ENCODE data around the gene TCF4.

The TCF4 gene

DNA sequence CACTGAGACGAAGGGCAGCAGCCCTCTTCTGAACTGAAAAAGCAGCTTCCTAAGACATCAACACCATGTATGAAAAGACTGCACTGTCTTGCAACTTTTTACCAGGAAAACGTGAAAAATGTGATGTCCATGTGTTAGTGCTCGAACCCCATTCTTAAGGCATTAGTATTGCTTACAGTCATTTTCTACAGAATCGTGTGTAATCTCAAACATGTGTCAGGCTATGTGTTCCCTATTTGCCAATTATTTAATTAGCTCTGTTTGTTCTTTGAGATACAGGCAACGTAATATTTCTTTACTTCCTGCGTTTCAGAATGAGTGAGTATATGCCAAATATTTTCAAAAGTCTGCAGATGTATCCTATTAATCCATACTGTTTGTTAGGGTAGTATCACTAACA is 321.0 kb downstream of the TCF4 start:
- Histone ChIP-seq H3K27ac (ENCODE audit: insufficient read depth, low read length, poor library complexity, severe bottlenecking) (no peak overlapping the region), H3K36me3 (ENCODE audit: control insufficient read depth, insufficient read depth, low read length) (no peaks in the 10 kb centered on the region), H3K4me1 (ENCODE audit: control insufficient read depth, insufficient read depth, low read length, poor library complexity, severe bottlenecking) (no peaks in the 10 kb centered on the region), H3K9me3 (ENCODE audit: control insufficient read depth, low read length) (no peaks in the 10 kb centered on the region), H3K4me3 (ENCODE audit: insufficient read depth, low read depth, low read length, poor library complexity, severe bottlenecking) (no peak overlapping the region), H3K27me3 (replicated peaks; ENCODE audit: control insufficient read depth, insufficient read depth, low read length, poor library complexity, severe bottlenecking) (no peaks in the 10 kb centered on the region)
- DNase-seq = no peak

DNA sequence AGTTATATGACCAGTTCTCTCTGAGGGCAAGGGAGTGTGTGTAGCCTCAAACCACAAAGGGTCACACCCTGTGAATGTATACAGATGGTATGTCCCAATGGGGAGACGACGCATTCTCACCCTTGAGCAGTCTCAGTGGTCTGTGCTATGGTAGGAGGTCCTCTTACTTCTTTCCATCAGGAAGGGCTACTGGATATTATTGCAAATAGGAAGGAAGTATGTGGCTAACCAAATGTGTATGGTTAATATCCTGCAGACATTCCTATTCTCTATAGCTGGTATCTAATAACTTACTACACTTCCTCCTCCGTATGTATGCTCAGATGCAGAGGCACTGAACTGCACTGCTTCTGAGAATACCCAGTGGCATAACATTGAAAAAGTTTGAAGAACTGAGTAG is 322.0 kb downstream of the TCF4 start:
- Histone ChIP-seq H3K9me3 (ENCODE audit: control insufficient read depth, low read length) (no peaks in the 10 kb centered on the region), H3K27me3 (replicated peaks; ENCODE audit: control insufficient read depth, insufficient read depth, low read length, poor library complexity, severe bottlenecking) (no peaks in the 10 kb centered on the region), H3K27ac (ENCODE audit: insufficient read depth, low read length, poor library complexity, severe bottlenecking) (no peak overlapping the region), H3K4me3 (ENCODE audit: insufficient read depth, low read depth, low read length, poor library complexity, severe bottlenecking) (no peak overlapping the region), H3K36me3 (ENCODE audit: control insufficient read depth, insufficient read depth, low read length) (no peaks in the 10 kb centered on the region), H3K4me1 (ENCODE audit: control insufficient read depth, insufficient read depth, low read length, poor library complexity, severe bottlenecking) (no peaks in the 10 kb centered on the region)
- no peak for DNase-seq

DNA sequence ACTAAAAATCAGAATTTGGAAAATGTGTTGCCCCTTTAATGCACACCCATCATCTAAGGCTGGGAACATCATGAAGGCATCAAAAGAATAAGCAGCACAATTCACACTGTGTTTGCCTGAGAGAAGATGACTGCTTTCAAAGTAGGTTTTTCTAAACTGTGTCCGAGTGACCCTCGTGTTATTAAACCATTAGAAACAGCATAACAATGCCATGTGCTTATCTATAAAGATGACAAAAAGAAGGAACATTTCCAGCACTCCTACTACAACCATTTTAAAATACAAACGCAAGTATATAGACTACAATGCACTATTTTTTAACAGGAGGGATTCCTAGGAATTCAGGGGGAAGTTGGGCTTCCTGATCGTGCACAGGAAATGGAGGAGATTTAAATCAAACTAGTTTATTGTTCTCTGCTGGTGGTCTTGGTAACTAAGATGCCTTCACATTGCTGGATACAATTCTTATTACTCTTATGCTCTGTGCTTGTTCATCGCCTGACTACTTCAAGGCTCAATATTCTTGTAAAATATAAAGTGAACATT is 322.8 kb downstream of the TCF4 start:
- no peak overlapping the region for H3K27ac ChIP-seq (ENCODE audit: insufficient read depth, low read length, poor library complexity, severe bottlenecking)
- H3K27me3 ChIP-seq (replicated peaks; ENCODE audit: control insufficient read depth, insufficient read depth, low read length, poor library complexity, severe bottlenecking) = no peaks in the 10 kb centered on the region
- no peaks in the 10 kb centered on the region for H3K4me1 ChIP-seq (ENCODE audit: control insufficient read depth, insufficient read depth, low read length, poor library complexity, severe bottlenecking)
- DNase-seq = no peak
- no peaks in the 10 kb centered on the region for H3K36me3 ChIP-seq (ENCODE audit: control insufficient read depth, insufficient read depth, low read length)
- no peak overlapping the region for H3K4me3 ChIP-seq (ENCODE audit: insufficient read depth, low read depth, low read length, poor library complexity, severe bottlenecking)
- no peaks in the 10 kb centered on the region for H3K9me3 ChIP-seq (ENCODE audit: control insufficient read depth, low read length)

DNA sequence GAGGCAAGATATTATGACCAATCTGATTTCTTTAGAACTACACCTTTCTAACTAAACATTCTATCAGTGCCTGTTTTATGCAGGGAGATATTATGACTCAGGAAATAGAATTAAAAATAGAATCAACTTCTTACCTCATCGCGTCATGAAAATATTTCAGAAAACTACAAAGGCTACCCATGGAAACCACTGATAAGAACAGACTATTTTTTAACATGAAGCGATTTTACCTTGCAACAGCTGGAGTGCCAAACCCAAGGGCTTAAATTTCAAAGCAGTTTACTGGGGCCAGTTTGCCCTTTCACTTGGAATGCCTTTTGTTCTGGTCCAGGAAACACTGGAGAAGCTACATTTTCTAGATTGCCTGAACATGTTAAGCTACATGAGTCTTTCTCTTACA is 323.9 kb downstream of the TCF4 start:
- Histone ChIP-seq H3K27me3 (replicated peaks; ENCODE audit: control insufficient read depth, insufficient read depth, low read length, poor library complexity, severe bottlenecking) (no peaks in the 10 kb centered on the region), H3K9me3 (ENCODE audit: control insufficient read depth, low read length) (no peaks in the 10 kb centered on the region), H3K4me1 (ENCODE audit: control insufficient read depth, insufficient read depth, low read length, poor library complexity, severe bottlenecking) (no peaks in the 10 kb centered on the region), H3K27ac (ENCODE audit: insufficient read depth, low read length, poor library complexity, severe bottlenecking) (no peak overlapping the region), H3K36me3 (ENCODE audit: control insufficient read depth, insufficient read depth, low read length) (no peaks in the 10 kb centered on the region), H3K4me3 (ENCODE audit: insufficient read depth, low read depth, low read length, poor library complexity, severe bottlenecking) (no peak overlapping the region)
- no peak for DNase-seq

DNA sequence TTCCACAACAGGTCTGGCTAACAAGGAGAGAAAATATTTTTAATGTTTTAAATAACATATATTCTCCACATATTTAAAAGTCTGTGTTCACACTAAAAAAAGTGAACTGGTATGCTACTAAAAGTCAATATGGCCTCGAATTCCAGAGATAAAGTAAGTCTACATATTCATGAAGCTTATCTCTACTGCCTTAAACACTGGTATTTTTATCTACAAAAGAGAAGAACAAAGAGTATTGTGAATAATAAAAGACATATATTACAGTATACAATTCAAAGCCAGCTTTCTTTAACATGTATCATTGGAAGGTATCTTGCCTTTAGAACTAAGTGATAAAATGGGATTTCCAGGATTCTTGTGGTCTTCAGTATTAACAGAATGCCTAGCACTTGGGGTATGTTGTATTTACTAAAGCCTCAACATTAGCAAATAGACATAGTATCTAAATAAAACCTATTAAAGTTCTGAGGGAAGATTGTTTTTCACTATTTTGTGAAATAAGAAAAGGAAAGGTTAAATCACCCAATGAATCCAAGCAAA is 325.9 kb downstream of the TCF4 start:
- no peaks in the 10 kb centered on the region for H3K36me3 ChIP-seq (ENCODE audit: control insufficient read depth, insufficient read depth, low read length)
- no peak overlapping the region for H3K4me3 ChIP-seq (ENCODE audit: insufficient read depth, low read depth, low read length, poor library complexity, severe bottlenecking)
- H3K9me3 ChIP-seq (ENCODE audit: control insufficient read depth, low read length) = no peaks in the 10 kb centered on the region
- no peak overlapping the region for H3K27ac ChIP-seq (ENCODE audit: insufficient read depth, low read length, poor library complexity, severe bottlenecking)
- DNase-seq = no peak
- H3K27me3 ChIP-seq (replicated peaks; ENCODE audit: control insufficient read depth, insufficient read depth, low read length, poor library complexity, severe bottlenecking) = no peaks in the 10 kb centered on the region
- H3K4me1 ChIP-seq (ENCODE audit: control insufficient read depth, insufficient read depth, low read length, poor library complexity, severe bottlenecking) = no peaks in the 10 kb centered on the region

DNA sequence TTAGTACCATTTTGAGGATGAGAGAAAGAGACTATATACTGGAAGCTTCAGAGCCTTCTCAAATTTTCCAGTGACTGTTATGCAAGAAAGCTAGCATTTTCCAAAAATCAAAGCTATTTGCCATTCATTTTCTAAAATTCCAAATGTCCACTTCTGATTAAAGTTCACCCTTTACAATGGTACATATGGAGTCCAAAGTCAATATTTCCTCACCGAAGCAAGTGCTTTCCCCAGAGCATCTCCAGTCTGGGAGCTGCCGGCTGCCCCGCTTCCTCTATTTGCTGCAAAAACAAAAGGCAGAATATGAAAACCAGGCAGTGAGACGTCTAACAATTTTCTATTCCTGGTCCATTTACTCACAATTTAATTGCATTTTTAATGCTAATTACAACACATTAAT is 326.7 kb downstream of the TCF4 start:
- H3K36me3 ChIP-seq (ENCODE audit: control insufficient read depth, insufficient read depth, low read length) = no peaks in the 10 kb centered on the region
- H3K4me1 ChIP-seq (ENCODE audit: control insufficient read depth, insufficient read depth, low read length, poor library complexity, severe bottlenecking) = no peaks in the 10 kb centered on the region

DNA sequence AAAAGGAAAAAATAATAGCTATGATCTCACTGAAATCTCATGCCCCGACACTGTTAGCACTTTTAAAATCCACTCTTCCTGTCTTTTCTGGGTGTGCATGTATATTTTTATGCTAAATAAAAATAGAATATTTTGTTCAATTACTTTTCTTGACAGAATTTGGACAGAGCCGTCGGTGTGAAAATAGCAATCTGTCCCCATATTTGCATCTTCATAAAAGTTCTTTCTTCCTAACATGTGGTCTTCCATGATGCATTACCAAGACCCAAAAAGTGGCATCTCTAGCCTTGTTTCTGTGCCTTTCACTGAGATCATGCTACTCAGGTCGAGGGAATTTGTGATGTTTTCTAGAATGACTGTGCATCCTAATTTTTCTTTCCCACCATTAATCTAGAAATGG is 329.9 kb downstream of the TCF4 start:
- no peak overlapping the region for H3K4me3 ChIP-seq (ENCODE audit: insufficient read depth, low read depth, low read length, poor library complexity, severe bottlenecking)
- H3K9me3 ChIP-seq (ENCODE audit: control insufficient read depth, low read length) = no peaks in the 10 kb centered on the region
- H3K4me1 ChIP-seq (ENCODE audit: control insufficient read depth, insufficient read depth, low read length, poor library complexity, severe bottlenecking) = no peaks in the 10 kb centered on the region
- H3K36me3 ChIP-seq (ENCODE audit: control insufficient read depth, insufficient read depth, low read length) = no peaks in the 10 kb centered on the region
- no peak for DNase-seq
- H3K27me3 ChIP-seq (replicated peaks; ENCODE audit: control insufficient read depth, insufficient read depth, low read length, poor library complexity, severe bottlenecking) = no peaks in the 10 kb centered on the region
- no peak overlapping the region for H3K27ac ChIP-seq (ENCODE audit: insufficient read depth, low read length, poor library complexity, severe bottlenecking)

More for the DNA sequence above, 326.7 kb downstream of the TCF4 start:
- Histone ChIP-seq H3K27ac (ENCODE audit: insufficient read depth, low read length, poor library complexity, severe bottlenecking) (no peak overlapping the region), H3K9me3 (ENCODE audit: control insufficient read depth, low read length) (no peaks in the 10 kb centered on the region), H3K27me3 (replicated peaks; ENCODE audit: control insufficient read depth, insufficient read depth, low read length, poor library complexity, severe bottlenecking) (no peaks in the 10 kb centered on the region), H3K4me3 (ENCODE audit: insufficient read depth, low read depth, low read length, poor library complexity, severe bottlenecking) (no peak overlapping the region)
- no peak for DNase-seq

DNA sequence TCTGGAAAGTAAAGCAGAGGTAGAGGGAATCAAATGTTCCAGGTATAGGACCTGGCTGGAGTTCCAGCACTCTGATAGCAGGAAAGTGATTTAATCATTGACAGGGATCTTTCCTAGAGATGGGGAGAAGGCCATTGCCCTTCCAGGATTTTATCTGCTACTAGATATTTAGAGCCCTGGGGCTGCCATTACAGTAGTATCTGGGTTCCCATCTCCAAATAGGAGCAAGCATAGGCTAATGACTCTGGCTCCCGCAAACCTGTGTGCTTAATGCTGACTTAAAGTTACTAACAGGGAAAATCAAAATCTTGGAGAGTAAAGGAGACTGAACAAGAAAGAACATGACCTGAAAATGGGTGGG is 331.1 kb downstream of the TCF4 start:
- no peaks in the 10 kb centered on the region for H3K9me3 ChIP-seq (ENCODE audit: control insufficient read depth, low read length)
- no peaks in the 10 kb centered on the region for H3K4me1 ChIP-seq (ENCODE audit: control insufficient read depth, insufficient read depth, low read length, poor library complexity, severe bottlenecking)
- H3K4me3 ChIP-seq (ENCODE audit: insufficient read depth, low read depth, low read length, poor library complexity, severe bottlenecking) = no peak overlapping the region
- H3K27me3 ChIP-seq (replicated peaks; ENCODE audit: control insufficient read depth, insufficient read depth, low read length, poor library complexity, severe bottlenecking) = no peaks in the 10 kb centered on the region
- no peaks in the 10 kb centered on the region for H3K36me3 ChIP-seq (ENCODE audit: control insufficient read depth, insufficient read depth, low read length)
- H3K27ac ChIP-seq (ENCODE audit: insufficient read depth, low read length, poor library complexity, severe bottlenecking) = no peak overlapping the region
- no peak for DNase-seq

DNA sequence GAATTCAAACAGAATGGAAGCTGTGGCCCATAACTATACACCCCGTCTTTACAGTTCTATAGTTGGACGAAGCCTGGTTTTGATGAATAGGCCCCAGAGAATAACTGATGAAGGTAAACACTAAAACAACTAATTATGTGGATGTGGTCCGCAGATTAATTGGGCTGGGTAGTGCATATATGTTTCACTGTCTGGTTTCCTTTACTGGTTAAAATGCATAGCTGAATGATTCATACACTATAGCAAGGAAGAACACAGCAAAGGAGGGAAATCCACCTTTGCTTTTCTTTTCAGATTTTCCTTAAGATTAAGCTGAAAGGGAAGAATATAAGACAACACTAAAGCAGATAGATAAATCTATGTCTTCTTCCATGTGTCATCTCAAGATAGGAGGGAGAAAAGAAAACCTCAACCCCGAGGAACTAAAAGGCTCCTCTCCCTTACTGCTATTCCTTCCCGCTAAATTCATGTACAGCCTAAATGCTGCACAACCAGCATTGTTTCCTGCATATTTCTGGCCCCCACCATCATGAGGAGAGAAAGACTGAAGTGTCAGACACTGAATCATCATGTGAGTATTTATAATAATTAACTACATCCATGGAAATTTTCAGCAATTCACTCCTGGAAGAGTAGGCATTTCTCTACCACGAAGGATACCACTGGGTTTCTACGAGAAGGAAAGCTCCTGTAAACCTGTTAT is 331.6 kb downstream of the TCF4 start:
- no peaks in the 10 kb centered on the region for H3K9me3 ChIP-seq (ENCODE audit: control insufficient read depth, low read length)
- H3K36me3 ChIP-seq (ENCODE audit: control insufficient read depth, insufficient read depth, low read length) = no peaks in the 10 kb centered on the region
- DNase-seq = no peak
- no peaks in the 10 kb centered on the region for H3K27me3 ChIP-seq (replicated peaks; ENCODE audit: control insufficient read depth, insufficient read depth, low read length, poor library complexity, severe bottlenecking)
- H3K27ac ChIP-seq (ENCODE audit: insufficient read depth, low read length, poor library complexity, severe bottlenecking) = no peak overlapping the region
- H3K4me3 ChIP-seq (ENCODE audit: insufficient read depth, low read depth, low read length, poor library complexity, severe bottlenecking) = no peak overlapping the region
- H3K4me1 ChIP-seq (ENCODE audit: control insufficient read depth, insufficient read depth, low read length, poor library complexity, severe bottlenecking) = no peaks in the 10 kb centered on the region

DNA sequence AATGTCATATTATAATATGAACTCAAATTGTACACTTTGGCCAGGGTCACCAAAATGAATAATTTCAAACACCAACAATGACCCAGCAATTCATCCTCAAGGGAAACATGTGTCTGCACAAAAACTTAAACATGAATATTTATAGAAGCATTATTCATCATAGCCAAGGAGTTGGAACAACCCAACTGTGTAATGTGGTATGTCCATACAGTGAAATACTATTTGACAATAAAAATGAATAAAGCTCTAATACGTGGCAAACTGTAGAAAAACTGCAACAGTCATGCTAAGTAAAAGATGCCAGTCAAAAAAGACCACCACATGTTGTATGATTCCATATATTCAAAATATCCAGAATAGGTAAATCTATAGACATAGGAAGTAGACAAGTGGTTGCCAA is 334.2 kb downstream of the TCF4 start:
- H3K27ac ChIP-seq (ENCODE audit: insufficient read depth, low read length, poor library complexity, severe bottlenecking) = no peak overlapping the region
- no peaks in the 10 kb centered on the region for H3K27me3 ChIP-seq (replicated peaks; ENCODE audit: control insufficient read depth, insufficient read depth, low read length, poor library complexity, severe bottlenecking)
- H3K4me1 ChIP-seq (ENCODE audit: control insufficient read depth, insufficient read depth, low read length, poor library complexity, severe bottlenecking) = no peaks in the 10 kb centered on the region
- no peaks in the 10 kb centered on the region for H3K36me3 ChIP-seq (ENCODE audit: control insufficient read depth, insufficient read depth, low read length)
- DNase-seq = no peak
- no peak overlapping the region for H3K4me3 ChIP-seq (ENCODE audit: insufficient read depth, low read depth, low read length, poor library complexity, severe bottlenecking)
- no peaks in the 10 kb centered on the region for H3K9me3 ChIP-seq (ENCODE audit: control insufficient read depth, low read length)
